HG03097 (cell line): Measurements from ENCODE around the gene ETV5.

Source experiments
- ATAC-seq: cut with Tn5 transposase; IDR thresholded peaks from one replicate; pipeline ENCODE4 v1.9.1; 2021; ENCODE audit not compliant: unreplicated experiment, low FRiP score

The ETV5 gene

DNA sequence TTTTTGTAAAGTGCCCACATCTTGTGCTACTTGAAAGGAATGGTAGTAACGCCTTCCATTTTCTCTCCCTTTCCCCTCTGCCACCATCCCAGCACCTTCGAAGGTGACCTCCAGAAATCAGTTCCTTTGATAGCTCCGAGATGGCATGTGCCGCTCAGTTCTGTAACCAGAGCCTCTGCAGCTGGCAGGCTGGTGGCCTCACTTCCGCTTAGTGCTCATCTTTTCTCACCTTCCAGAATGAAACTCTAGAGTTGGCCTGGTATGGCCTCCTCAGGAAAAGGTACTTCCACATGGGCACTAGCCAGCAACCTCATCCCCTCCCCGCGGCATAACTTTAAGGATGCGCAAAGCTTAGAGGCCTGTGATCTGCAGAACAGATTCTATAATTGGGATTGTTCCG, 38.8 kb downstream of the ETV5 start:
- ATAC-seq = no peak

- no peak for ATAC-seq
Observed at GRCh38 chr3:186069199-186069598, 39.7 kb downstream of the ETV5 start.

DNA sequence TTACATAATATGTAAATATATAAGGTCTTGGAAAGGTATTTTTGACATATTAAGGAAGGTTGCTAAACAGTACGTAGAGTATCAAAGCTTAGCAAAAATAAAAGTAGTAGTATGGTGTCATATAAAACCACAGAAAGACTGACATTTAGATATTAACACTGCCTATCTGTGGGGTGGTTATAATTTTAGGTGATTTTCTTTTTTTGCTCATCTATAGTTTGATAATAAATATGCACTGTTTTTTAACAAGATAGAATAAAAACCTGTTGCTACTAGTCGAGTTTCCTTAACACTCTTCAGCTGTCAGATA, 40.7 kb downstream of the ETV5 start:
- no peak for ATAC-seq

GRCh38 chr3:186067360-186068242, 41.3 kb downstream of the ETV5 start:
- ATAC-seq = no peak

DNA sequence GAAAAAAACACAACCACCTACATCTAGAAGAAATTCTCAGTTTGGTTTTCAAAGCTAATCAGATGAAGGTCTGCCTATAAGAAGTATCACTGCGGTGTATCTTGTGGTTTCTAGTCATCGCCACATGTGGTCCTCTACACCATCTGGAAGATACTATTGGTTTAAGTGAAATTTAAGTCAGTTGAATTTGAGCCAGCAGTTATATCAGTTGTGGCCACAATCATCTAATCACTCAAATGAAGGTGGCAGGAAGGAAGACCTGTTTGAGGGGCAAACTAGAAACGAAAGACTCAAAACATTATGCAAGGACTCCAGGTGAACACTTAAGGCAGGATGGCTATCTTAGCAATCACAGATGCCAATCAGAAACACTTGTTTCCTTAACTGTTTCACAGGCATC, 48.7 kb downstream of the ETV5 start:
- peak; percentile 92 for ATAC-seq

DNA sequence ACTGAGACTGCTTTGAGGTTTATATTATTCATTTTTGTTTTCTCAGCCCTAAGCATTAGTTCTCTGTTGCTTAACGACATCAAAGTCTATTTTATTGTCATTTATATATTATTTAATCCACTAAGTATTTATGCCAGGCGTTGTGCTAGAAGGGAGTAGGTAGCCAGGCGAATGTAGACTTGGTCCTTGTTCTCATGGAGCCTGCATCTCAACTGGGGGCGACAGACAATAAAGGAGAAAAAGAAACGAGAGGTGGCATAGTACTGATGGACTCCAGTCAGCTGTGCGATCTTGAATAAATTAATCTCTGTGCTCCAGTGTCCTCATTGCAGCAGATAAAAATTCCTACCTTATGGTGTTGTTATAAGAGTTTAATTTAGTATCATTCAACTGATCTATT, 49.7 kb downstream of the ETV5 start:
- ATAC-seq = no peak

DNA sequence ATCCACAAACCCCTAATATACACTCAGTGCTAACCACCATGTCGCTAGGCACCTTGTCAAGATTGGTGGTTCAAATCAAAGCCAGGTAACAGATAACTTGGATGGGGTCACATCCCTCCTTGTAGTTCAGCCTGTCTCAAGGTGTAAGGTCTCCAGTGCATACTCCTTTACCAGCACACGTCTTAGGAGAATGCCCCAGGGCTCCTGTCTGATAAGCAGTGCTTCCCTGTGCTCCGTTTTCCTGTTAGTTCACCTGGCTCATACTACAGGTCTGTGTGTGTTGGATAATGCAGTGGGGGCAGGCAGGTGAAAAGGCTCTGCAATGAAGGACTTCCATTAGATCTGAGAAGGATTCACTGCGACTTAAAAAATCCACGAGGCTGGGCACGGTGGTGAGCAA, 50.7 kb downstream of the ETV5 start:
- ATAC-seq = no peak

GRCh38 chr3:186057594-186057993, 51.3 kb downstream of the ETV5 start:
- ATAC-seq = no peak

DNA sequence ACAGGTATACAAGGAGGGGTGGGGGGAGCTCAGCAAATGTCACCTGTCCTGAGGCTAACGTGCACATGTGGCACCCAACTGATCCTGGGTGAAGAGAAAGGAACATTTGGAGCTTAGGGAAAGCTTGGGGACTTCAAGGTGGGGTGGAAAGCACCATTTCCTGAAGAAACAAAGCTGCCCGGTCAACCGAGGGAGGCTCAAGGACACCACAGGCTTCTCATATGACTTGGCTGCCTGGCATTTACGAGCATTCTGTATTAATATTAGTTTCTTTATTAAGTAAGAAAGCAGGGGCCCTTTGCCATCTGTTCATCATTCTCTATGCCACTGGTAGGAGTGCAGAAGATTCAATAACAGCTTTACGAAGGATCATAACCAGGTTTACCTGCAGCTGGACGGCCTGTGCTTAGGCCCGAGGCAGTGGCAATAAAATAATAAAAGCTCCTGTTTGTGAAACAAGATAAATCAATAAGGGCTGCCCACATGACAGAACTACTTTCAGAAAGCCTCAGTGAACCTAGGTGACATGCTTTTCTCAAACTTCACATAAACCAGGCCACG, 54.0 kb downstream of the ETV5 start:
- ATAC-seq = no peak

GRCh38 chr3:186053954-186054791, 54.7 kb downstream of the ETV5 start:
- no peak for ATAC-seq

GRCh38 chr3:186052096-186052840, 56.6 kb downstream of the ETV5 start:
- no peak for ATAC-seq

- ATAC-seq = no peak
Observed at GRCh38 chr3:186049001-186049400, 59.9 kb downstream of the ETV5 start.

DNA sequence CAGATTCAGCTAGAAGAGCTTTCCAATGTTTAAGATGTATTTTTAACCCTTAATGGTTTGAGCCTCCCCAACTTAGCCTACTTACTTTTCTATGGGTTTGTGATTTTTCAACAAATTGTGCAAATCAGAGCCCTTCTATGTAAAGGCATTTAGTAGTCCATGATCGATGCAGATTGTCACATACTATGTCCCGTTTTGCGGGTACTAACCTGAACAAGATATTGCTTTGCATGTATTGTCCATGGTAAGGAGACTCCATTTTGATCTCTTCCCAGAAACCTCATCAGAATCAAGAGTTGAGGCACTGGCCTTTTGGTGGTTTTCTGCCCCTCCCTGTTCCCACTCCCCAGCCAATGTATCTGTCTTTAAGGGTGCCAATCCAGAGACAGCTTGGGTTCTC, 60.8 kb downstream of the ETV5 start:
- no peak for ATAC-seq

- ATAC-seq = no peak
Observed at GRCh38 chr3:186046838-186047237, 62.1 kb downstream of the ETV5 start.

DNA sequence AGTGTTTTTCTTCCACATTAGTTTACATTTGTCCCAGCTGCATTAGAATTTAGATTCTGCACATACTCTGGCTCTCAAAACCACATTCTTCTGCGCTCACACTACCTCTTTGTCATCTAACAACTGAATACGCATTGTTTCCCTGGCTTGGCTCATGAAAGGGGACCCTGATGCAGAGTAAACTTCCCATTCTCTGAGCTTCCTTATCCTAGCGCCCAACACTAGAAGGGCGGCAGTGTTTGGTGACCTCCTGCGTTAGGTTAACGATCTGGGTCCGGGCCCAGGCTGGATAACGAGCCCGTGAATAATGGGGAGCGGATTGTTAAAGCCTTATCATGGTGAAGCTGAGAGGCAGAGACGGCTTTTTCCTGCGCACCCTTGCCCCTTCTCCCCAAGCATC, 63.9 kb downstream of the ETV5 start:
- ATAC-seq = no peak

DNA sequence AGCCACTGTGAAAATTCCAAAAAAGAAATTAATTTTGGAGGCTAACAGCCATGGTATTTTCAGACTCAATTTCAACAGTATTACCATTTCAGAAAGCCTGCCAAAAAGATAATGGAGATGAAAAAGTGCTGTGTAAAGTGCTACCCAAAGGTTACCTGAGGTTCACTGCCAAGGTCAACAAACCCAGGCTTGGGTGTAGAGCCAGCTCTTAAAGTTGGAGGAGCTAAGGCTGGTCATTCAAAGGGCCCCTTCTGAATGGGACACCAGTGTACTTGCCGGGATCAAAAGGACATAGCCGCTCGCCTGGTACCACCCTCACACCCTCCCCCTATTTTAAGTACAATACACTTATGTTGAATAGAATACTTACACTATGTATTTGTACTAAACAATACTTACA, 64.5 kb downstream of the ETV5 start:
- ATAC-seq = no peak

- ATAC-seq = no peak
Observed at GRCh38 chr3:186042521-186043202, 66.2 kb downstream of the ETV5 start.

GRCh38 chr3:186042036-186042435, 66.9 kb downstream of the ETV5 start:
- no peak for ATAC-seq

DNA sequence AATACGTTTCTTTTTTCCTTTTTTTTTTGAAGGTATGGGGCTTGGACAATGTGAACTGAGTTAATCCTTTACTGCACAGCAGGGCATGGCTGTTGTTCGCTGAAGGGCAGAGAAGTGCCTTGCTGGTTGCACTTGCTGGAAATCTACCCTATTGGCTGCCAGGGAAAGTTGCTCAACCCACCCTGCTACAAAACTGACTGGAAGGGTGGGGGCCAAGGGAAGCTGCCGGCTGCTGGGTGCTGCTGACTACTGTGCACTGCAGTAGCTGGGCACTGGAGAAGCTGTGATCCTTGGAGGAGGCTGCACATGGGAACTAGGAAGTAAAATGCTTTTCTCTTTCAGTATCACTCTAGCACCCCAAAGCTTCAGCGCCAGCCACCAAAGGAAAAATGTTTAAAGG, 70.5 kb downstream of the ETV5 start:
- no peak for ATAC-seq

- ATAC-seq = no peak
Observed at GRCh38 chr3:186035277-186035676, 73.6 kb downstream of the ETV5 start.
